GM12878 (cell line): ENCODE results near the gene LARGE1. TPM values are rescaled to one million over a fixed set of nuclear protein-coding genes. Genes with fewer than 3 reads are reported as not detected.

ENCODE experiments used
- CREM ChIP-seq: IDR thresholded peaks from 2 replicates; pipeline ENCODE4 v1.6.1; 2014; ENCODE audit warnings: antibody characterized with exemption, low read depth
- CUX1 ChIP-seq: IDR thresholded peaks from 2 replicates; pipeline ENCODE4 v1.6.1; 2012; ENCODE audit warnings: improper control_type of control experiment, low read depth, low read length; ENCODE audit not compliant: insufficient replicate concordance
- EP300 ChIP-seq, 2 experiments: fragments of 150-350 bp in 1 of 2; IDR thresholded peaks; 2 replicates each; pipeline ENCODE4 v1.6.1; 2011 to 2012; ENCODE audit warnings: low read depth in 2 of 2, low read length in 2 of 2, borderline replicate concordance in 1 of 2, improper control_type of control experiment in 1 of 2, inconsistent platforms in 1 of 2; ENCODE audit not compliant: control insufficient read depth in 1 of 2
- FOS ChIP-seq: IDR thresholded peaks from 3 replicates; pipeline ENCODE4 v1.6.1; 2011; ENCODE audit warnings: borderline replicate concordance; ENCODE audit not compliant: insufficient read length; ENCODE audit errors: extremely low read depth
- RAD21 ChIP-seq: IDR thresholded peaks from 2 replicates; pipeline ENCODE4 v1.6.1; 2011; ENCODE audit warnings: mild to moderate bottlenecking, low read depth, low read length, moderate library complexity; ENCODE audit not compliant: insufficient read depth
- RELB ChIP-seq: fragments of 450-650 bp; IDR thresholded peaks from 2 replicates; pipeline ENCODE4 v1.6.1; 2017; ENCODE audit warnings: low read depth, mild to moderate bottlenecking, moderate library complexity
- SIN3A ChIP-seq: IDR thresholded peaks from 2 replicates; pipeline ENCODE4 v1.6.1; 2012; ENCODE audit warnings: low read depth, low read length, improper control_type of control experiment
- SREBF1 ChIP-seq: IDR thresholded peaks from 2 replicates; pipeline ENCODE4 v1.6.1; 2012; ENCODE audit warnings: mild to moderate bottlenecking, low read length
- ZNF274 ChIP-seq: IDR thresholded peaks from one replicate; pipeline ENCODE4 v1.8.0; 2011; ENCODE audit not compliant: insufficient read length, insufficient read depth
- ZSCAN29 ChIP-seq: fragments of 450-650 bp; IDR thresholded peaks from 2 replicates; pipeline ENCODE4 v1.6.1; 2017; ENCODE audit warnings: mild to moderate bottlenecking, moderate library complexity
- polyA plus RNA-seq, 11 experiments: library from polyadenylated mRNA; depleted of rRNA in 4 of 11; unstranded in 6 of 11; stranded (reverse) in 5 of 11; fragments of >200 nt; fragmentation: Nextera tagmentation in 4 of 11; fragmentation: Illumina TruSeq in 1 of 11; extraction: Ambion mirVana in 4 of 11; extraction: Trizol in 1 of 11; gene quantifications; 1 replicate in 1 of 11; 2 replicates in 10 of 11; pipeline versions ENCODE4 v1.2.1 to v1.2.3, GENCODE V29; 2011 to 2016; ENCODE audit warnings: inconsistent platforms in 2 of 11, missing spikeins in 2 of 11, low read depth in 1 of 11
- total RNA-seq, 4 experiments: library from RNA; depleted of rRNA in 3 of 4; stranded (reverse); fragments of >200 nt in 3 of 4; fragmentation: Illumina TruSeq in 1 of 4; extraction: Trizol in 1 of 4; gene quantifications; 2 replicates each; pipeline versions ENCODE4 v1.2.1 to v1.2.3, GENCODE V29; 2013 to 2021

LARGE1 gene
- total and polyA plus RNA-seq, 10 of the 15 experiments (the other 5 are each of a cell fraction or from before 2014, with no cell fraction given) = 3.2 to 41.4 (median 17.3) TPM

GRCh38 chr22:33321466-33321865 lies 598.8 kb downstream of the LARGE1 start (continued):
- no peak for TF ChIP-seq FOS
- no peak for TF ChIP-seq RAD21
- no peak; a peak in 1 of 4 replicates for TF ChIP-seq EP300 (IDR thresholded peaks at IDR 0.05; ENCODE audit: borderline replicate concordance in 1 of 2, control insufficient read depth in 1 of 2, low read depth in 2 of 2, low read length in 2 of 2)
- TF ChIP-seq RELB = no peak; the same call in 1 of the 2 replicates
- TF ChIP-seq SREBF1 = no peak
- TF ChIP-seq ZNF274 = no peak
- TF ChIP-seq CUX1 = no peak
- no peak for TF ChIP-seq ZSCAN29
- no peak for TF ChIP-seq SIN3A
- 0 out of 2 replicates have a peak, but pooled peaks have one; percentile 5 for TF ChIP-seq CREM
